IPS DF 6.9 (cell line): Measurements from ENCODE around the gene SAMD9L.

ENCODE experiments used
- DNase-seq: peaks from one replicate; pipeline ENCODE4 v3.0.0-alpha.2; 2013; ENCODE audit warnings: low read depth, low spot score
- H3K27ac ChIP-seq: one replicate; pipeline ENCODE4 v1.5.1; 2013; ENCODE audit warnings: low read length, control low read depth
- H3K27me3 ChIP-seq: 2 replicates; pipeline ENCODE4 v1.6.1; 2013; ENCODE audit warnings: mild to moderate bottlenecking, low read length; ENCODE audit not compliant: control insufficient read depth, insufficient read depth
- H3K36me3 ChIP-seq: 2 replicates; pipeline ENCODE4 v1.6.1; 2013; ENCODE audit warnings: low read length; ENCODE audit not compliant: control insufficient read depth, insufficient read depth
- H3K4me1 ChIP-seq: 2 replicates; pipeline ENCODE4 v1.6.1; 2013; ENCODE audit warnings: low read length; ENCODE audit not compliant: control insufficient read depth, insufficient read depth
- H3K4me3 ChIP-seq: 2 replicates; pipeline ENCODE4 v1.5.1; 2013; ENCODE audit warnings: mild to moderate bottlenecking, low read length
- H3K9me3 ChIP-seq: 2 replicates; pipeline ENCODE4 v1.6.1; 2013; ENCODE audit warnings: low read length, inconsistent platforms; ENCODE audit not compliant: control insufficient read depth, insufficient read depth
- WGBS: extraction: QIAGEN DNeasy Blood & Tissue Kit; methylation state at CpG from one replicate; pipeline ENCODE4 v1.1.7; 2013; ENCODE audit warnings: mixed read lengths, missing lambda C conversion rate; ENCODE audit not compliant: insufficient read length, insufficient coverage; 5-methylcytosine and 5-hydroxymethylcytosine counted together

The SAMD9L gene

GRCh38 chr7:93171606-93172226 is 23.5 kb upstream of the SAMD9L start:
- no peak for DNase-seq
- Histone ChIP-seq H3K36me3 (no peaks in the 10 kb centered on the region), H3K27me3 (no peaks in the 10 kb centered on the region), H3K4me1 (no peaks in the 10 kb centered on the region), H3K27ac (no peak overlapping the region), H3K9me3 (no peaks in the 10 kb centered on the region), H3K4me3 (no peak overlapping the region)
- WGBS, result no CpG with 5 or more reads among the region's 2 CpGs

- no peak overlapping the region for H3K4me3 ChIP-seq
- H3K9me3 ChIP-seq, result no peaks in the 10 kb centered on the region
- H3K27me3 ChIP-seq, result no peaks in the 10 kb centered on the region
- DNase-seq, result no peak
- no peaks in the 10 kb centered on the region for H3K36me3 ChIP-seq
- no peak overlapping the region for H3K27ac ChIP-seq
- no peaks in the 10 kb centered on the region for H3K4me1 ChIP-seq
- WGBS, result no CpG with 5 or more reads among the region's 1 CpG
Measured at GRCh38 chr7:93165447-93165846, 17.3 kb upstream of the SAMD9L start.

GRCh38 chr7:93164766-93165165 is 16.6 kb upstream of the SAMD9L start:
- DNase-seq, result no peak
- no peaks in the 10 kb centered on the region for H3K36me3 ChIP-seq
- no peaks in the 10 kb centered on the region for H3K27me3 ChIP-seq
- no peaks in the 10 kb centered on the region for H3K4me1 ChIP-seq
- H3K4me3 ChIP-seq, result no peak overlapping the region
- no peaks in the 10 kb centered on the region for H3K9me3 ChIP-seq
- no peak overlapping the region for H3K27ac ChIP-seq
- no CpG with 5 or more reads among the region's 2 CpGs for WGBS

- H3K27me3 ChIP-seq, result no peaks in the 10 kb centered on the region
- no peaks in the 10 kb centered on the region for H3K4me1 ChIP-seq
- H3K36me3 ChIP-seq, result no peaks in the 10 kb centered on the region
- no CpG with 5 or more reads among the region's 3 CpGs for WGBS
- H3K27ac ChIP-seq, result no peak overlapping the region
- no peak overlapping the region for H3K4me3 ChIP-seq
- DNase-seq, result no peak
- H3K9me3 ChIP-seq, result no peaks in the 10 kb centered on the region
Measured at GRCh38 chr7:93161181-93161762, 13.1 kb upstream of the SAMD9L start.

GRCh38 chr7:93160410-93160809 is 12.2 kb upstream of the SAMD9L start:
- no peaks in the 10 kb centered on the region for H3K4me1 ChIP-seq

GRCh38 chr7:93159490-93159889 is 11.3 kb upstream of the SAMD9L start:
- H3K27ac ChIP-seq, result no peak overlapping the region
- no peak overlapping the region for H3K4me3 ChIP-seq
- no peaks in the 10 kb centered on the region for H3K27me3 ChIP-seq
- H3K36me3 ChIP-seq, result no peaks in the 10 kb centered on the region
- H3K9me3 ChIP-seq, result no peaks in the 10 kb centered on the region
- DNase-seq, result no peak
- H3K4me1 ChIP-seq, result no peaks in the 10 kb centered on the region
- no CpG with 5 or more reads among the region's 3 CpGs for whole genome bisulfite sequencing

More at GRCh38 chr7:93160410-93160809, 12.2 kb upstream of the SAMD9L start:
- Histone ChIP-seq H3K27me3 (no peaks in the 10 kb centered on the region), H3K36me3 (no peaks in the 10 kb centered on the region), H3K27ac (no peak overlapping the region), H3K4me3 (no peak overlapping the region), H3K9me3 (no peaks in the 10 kb centered on the region)
- WGBS, result no CpG with 5 or more reads among the region's 1 CpG
- no peak for DNase-seq

GRCh38 chr7:93156884-93157283 is 8.7 kb upstream of the SAMD9L start:
- no peaks in the 10 kb centered on the region for H3K9me3 ChIP-seq
- H3K4me1 ChIP-seq, result no peaks in the 10 kb centered on the region
- no peak overlapping the region for H3K4me3 ChIP-seq
- no peak for DNase-seq
- no peak overlapping the region for H3K27ac ChIP-seq
- no peaks in the 10 kb centered on the region for H3K36me3 ChIP-seq
- no CpG with 5 or more reads among the region's 1 CpG for WGBS
- H3K27me3 ChIP-seq, result no peaks in the 10 kb centered on the region

GRCh38 chr7:93150200-93150835 is 2.1 kb upstream of the SAMD9L start:
- WGBS, result no CpG with 5 or more reads among the region's 1 CpG
- Histone ChIP-seq H3K36me3 (no peaks in the 10 kb centered on the region), H3K27ac (no peak overlapping the region), H3K4me3 (no peak overlapping the region), H3K4me1 (no peaks in the 10 kb centered on the region), H3K27me3 (no peaks in the 10 kb centered on the region), H3K9me3 (no peaks in the 10 kb centered on the region)
- DNase-seq, result no peak

GRCh38 chr7:93148727-93149126 is 542 bp upstream of the SAMD9L start:
- Histone ChIP-seq H3K27ac (no peak overlapping the region), H3K9me3 (no peaks in the 10 kb centered on the region), H3K27me3 (no peaks in the 10 kb centered on the region), H3K36me3 (no peaks in the 10 kb centered on the region), H3K4me3 (no peak overlapping the region), H3K4me1 (no peaks in the 10 kb centered on the region)
- WGBS, result no CpG with 5 or more reads among the region's 3 CpGs
- no peak for DNase-seq

GRCh38 chr7:93147363-93147762 is 822 bp downstream of the SAMD9L start:
- no peak for DNase-seq
- Histone ChIP-seq H3K27me3 (no peaks in the 10 kb centered on the region), H3K9me3 (no peaks in the 10 kb centered on the region), H3K27ac (no peak overlapping the region), H3K4me1 (no peaks in the 10 kb centered on the region), H3K4me3 (no peak overlapping the region), H3K36me3 (no peaks in the 10 kb centered on the region)
- no CpG with 5 or more reads among the region's 3 CpGs for WGBS
